KG1 (cell line): ENCODE data around the gene NTRK3.

Experiments
- DNase-seq: peaks from one replicate; lab custom pipeline; 2025; lab: John Stamatoyannopoulos, UW

The NTRK3 gene

DNA sequence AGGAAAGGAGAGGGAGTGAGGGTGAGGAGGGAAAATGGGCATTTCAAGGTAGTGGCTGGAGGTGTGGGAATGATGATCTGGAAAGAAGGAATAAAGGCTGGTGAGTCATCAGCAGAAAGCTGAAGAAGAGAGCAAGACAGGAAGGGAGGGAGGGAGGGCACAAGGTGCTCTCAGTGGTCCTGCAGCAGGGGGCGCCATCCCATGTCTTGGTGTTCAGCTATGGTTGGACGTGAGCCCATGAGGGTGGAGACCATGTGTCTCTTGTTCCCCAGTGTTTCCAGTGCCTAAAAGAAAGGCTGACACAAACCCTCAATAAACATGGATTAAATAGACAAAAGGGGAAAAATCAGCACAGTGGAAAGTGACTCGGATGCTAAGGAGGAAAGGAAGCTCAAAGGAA is 228.5 kb downstream of the NTRK3 start:
- DNase-seq: no peak

DNA sequence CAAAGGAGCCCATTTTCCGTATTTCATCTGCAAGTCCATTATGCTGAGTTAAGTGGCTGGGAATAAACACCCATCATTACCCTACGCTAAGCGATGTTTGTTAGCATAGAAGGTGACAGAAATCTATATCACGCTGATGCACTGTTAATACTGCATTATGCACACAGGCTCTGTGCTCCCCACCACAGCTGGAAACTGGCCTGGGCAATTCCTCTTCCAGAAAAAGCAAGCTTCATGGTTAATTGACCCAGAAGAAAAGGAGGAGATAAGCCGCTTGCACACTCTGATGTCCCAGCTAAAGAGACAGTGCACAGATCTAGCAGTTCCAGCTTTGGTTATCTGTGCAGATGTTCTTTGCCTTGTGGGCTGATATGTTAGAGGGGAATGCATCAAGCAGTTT is 232.6 kb downstream of the NTRK3 start:
- DNase-seq: no peak

DNA sequence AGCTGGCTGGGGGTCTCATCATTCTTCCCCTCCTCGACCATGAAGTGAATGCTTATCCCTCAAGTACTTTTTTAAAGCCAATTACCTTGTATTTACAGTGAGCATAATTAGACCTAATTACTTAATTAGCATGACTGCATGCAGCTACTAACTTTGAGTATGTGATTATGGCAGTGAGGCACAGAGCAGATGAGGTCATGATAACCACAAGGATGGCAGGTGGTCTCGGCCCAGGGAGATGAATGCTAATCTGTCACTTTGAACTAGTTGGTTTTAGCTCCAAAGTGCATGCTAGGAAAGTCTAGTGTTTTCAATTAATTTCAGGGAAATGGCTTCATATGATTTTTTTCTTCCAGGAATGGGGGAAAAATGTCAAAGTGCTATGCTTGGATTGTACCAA is 233.8 kb downstream of the NTRK3 start:
- no peak for DNase-seq

DNA sequence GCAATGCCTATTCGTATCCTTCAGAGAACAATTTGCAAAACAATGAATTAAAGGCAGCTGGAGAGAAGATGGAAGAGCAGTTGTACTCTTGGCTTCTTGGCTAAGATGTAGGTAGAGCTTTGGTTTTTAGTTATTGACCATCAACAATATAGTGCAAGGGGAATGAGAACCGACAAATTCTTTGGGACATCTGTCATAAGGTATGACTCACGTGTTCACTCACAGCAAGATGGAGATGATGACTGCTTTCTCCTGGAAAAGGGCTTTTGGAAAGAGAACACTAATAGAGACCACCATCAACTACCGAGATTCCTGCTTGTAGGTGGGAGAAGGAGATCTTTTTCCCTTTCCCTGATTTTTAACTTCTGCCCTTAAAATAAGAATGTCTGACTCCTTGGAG is 234.9 kb downstream of the NTRK3 start:
- DNase-seq: no peak

DNA sequence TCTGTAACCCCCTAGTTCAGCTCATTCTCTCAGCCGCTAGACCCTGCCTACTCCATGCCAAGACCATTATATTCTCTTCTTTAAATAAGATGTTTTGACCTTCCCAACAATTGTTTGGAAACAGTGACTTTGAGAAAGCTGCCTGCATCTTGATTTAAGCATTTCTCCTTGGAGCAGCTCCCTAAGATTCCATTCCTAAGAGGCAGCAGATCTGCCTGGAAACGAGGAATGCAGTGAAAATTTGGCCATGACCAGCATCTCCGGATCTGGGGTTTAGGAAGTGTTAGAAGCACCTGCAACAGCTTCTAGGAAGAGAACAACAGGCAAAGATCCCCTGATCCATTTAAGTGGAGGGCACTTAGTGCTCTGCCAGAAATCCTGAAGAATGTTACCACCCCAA is 235.7 kb downstream of the NTRK3 start:
- no peak for DNase-seq

DNA sequence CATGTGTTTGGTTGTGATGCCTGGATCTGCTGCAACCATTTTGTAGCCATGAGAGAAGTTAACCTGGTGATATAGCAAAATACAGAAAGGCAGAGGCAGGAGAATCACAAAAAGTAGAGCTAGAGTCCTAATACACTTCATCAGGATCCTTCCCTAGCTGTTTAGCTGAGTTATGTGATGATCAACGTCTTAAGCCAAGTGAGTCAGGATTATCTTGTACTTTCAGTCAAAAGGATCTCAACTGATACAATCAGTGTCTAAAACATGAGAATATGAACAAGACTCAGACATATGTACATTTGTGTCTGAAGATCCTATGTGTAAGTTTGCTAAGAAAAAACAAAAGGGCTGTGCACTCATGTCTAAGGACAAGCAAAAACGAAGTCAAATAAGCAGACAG is 236.9 kb downstream of the NTRK3 start:
- no peak for DNase-seq

DNA sequence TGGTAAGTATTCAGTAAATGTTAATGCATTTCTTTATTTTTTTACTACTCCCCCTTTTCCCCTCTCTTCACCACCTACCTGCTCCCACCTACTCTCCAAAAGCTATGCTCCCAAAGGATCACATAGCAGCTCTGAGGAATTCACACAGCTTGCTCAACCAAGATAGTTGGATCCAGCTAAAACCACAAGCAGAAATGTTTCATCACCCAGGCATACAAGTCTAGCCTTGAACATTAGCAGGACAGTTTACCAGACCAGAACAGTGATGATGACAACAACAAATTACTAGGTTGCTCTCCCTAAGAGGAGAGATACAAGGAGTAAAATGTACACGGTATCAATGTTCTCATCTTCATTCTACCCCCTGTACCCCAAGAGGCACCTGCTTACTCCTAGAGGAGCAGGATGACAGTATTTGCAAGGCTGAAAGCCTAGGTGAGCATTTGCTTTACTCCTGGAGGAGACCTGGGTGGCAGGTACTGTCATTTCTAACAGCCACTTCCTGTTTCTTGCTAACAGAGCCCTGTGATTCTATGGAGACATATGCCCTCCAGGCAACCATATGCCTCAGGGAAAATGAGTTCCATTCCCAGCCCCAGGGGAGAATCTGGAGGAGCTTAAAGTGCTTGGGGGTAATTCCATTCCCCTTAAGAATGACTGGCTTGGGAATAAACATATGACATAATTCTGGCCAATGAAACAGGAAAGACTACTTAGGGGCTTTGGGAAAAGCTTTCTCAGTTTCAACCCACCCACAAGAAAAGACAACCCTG is 237.5 kb downstream of the NTRK3 start:
- no peak for DNase-seq

DNA sequence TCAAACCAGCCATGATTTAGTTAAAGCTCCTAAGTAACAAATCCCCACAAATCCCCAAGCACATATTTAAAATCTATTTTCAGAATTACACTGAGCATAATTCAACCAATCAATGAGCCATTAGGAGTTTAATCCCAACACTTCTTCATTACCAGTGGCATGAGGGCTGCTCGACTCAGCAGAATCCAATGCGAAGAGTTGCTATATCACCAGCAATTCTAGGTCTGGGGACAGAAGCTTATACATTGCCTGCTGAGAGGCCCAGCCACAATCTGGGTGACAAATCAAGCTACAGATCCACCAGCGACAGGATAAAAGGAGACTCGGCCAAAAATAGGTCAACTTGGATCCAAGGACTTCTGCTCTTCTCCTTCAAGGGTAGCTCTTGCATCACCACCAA is 238.8 kb downstream of the NTRK3 start:
- no peak for DNase-seq

DNA sequence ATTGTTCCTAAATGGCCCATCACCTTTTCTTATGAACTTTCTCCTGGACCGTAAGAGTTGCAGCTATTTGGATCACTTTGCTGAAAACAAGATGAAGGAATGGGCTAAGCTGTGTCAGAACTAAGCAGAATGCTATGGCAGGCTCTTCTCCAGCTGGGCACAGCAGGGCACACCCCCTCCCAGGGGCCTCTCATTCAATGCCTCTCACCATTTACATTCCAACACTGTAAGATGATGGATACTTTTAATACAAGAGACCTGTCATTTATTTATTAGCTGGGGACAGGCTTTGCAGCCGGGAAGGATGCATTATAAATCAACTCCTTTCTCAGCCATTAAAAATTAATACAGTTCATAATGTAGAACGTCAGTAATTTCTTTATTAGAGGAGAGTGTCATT is 240.1 kb downstream of the NTRK3 start:
- no peak for DNase-seq

DNA sequence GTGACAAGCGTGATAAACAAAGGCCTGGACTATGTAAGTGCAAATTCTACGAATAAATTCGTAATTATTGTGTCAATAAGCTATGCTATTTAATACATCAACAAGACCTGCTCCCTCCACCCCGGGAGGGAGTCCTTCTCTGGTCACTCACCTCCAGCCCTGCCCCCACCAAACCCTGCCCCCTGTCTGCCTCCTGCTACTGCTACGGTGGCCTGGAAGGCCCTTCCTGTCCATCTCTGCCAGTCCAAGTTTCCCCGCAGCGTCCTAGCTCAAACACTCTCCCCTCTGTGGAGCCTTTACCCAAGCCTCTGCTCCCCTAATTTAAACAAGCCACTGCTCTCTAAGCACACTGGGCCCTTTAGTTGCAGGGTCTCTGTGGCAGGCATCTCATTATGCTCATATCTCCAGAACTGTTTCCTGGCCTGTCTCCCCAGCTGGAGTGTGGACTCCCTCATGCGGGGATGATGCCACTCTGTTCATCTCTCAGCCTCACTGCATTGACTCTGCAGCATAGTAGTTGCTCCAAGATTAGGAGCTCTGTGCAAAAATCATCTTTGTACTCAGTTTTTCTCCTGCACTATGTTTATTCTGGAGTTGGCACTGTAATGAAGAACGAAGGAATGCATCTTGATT is 241.2 kb downstream of the NTRK3 start:
- DNase-seq: no peak

DNA sequence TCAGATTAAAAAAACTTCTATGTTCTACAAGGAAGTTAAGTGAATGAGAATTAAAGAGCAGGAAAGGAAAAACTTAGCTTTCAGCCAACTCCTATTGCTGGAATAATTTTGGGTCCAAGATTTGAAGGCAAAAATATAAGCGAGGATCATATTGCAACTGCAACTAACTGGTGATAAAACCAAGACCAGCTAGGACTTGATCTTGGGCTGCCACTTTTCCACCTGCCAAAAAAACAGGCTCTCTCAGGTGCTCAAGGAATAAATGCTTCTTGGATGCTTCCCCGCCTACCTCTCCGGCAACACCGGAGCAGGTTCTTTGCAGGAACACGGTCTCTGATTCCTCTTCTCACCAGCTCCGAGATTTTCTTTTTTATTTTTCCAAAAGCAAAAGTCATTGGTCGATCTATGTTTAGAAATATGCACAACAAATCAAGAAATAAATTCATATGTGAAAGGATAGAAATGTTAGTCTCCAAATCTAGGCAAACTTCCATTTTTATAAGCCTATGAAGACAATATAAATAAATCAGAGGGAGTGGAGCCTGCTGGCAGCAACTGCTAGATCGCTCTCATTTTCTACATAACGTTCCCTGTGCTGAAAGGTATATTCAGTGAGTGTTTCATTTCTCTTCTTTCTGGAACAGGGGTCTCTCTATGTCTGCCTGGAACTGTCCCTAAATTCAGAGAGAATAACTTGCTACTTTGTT is 241.9 kb downstream of the NTRK3 start:
- DNase-seq: no peak

DNA sequence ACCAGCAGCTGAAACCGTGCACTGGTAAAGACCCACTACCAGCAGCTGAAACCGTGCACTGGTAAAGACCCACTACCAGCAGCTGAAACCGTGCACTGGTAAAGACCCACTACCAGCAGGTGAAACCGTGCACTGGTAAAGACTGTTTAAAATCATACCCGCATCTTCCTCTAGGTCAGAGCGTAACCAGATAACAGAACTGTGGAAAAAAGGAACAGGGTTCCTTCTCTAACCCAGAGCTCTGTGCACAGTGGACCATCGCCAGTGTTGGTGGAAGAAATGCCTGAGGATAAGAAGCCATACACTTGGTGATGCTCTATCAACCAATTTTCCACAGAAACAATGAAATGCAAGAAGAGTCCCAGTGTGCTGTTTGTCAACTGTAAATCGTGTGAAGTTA is 243.4 kb downstream of the NTRK3 start:
- no peak for DNase-seq

DNA sequence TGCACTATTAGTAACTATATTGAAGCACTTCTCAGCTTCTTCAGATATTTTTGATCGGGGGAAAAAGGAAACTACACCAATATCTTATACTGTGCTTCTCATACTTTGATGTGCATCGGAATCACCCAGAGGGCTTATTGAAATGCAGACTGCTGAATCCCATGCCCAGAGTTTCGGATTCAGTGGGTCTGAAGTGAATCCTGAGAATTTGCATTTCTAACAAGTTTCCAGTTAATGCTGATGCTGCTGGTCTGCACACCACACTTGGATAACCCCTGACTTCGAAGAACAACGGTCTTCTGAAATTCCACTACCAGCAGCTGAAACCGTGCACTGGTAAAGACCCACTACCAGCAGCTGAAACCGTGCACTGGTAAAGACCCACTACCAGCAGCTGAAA is 243.9 kb downstream of the NTRK3 start:
- no peak for DNase-seq

DNA sequence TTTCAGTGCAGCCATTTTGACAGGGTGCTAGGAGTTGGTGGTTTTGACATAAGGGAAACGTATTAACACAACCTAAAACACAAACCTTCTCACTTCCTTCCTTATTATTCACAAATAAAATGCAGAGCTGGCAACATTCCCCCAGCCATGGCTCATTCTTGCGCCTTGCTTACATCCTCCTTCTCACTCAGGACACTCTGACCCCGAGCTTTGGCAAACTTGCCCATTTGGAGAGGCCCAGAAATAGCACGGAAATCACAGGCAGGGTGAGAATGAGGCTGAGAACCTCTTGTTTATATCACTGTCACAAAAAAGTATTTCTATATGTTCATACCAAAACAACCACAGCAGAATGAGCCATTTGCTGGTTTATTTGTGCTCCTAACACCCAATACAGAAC is 244.3 kb downstream of the NTRK3 start:
- no peak for DNase-seq

DNA sequence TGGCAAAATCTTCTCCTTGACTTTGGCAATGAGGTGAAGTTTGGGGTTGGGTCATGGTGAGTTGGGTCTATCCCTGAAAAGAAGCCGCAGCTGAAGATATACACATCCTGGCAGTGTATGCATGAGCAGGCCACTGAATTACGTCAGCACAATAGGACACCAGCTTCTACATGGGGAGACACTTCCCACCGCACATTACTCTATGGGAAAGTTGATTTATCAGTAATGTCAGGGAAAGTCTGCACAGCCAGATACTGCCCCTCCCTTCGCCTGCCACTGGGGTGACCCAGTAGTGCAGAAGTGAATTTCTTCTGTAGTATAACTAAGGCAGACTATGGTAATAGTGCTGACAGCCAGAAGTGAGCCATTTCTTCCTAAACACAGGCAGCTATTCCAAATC is 245.0 kb downstream of the NTRK3 start:
- no peak for DNase-seq

DNA sequence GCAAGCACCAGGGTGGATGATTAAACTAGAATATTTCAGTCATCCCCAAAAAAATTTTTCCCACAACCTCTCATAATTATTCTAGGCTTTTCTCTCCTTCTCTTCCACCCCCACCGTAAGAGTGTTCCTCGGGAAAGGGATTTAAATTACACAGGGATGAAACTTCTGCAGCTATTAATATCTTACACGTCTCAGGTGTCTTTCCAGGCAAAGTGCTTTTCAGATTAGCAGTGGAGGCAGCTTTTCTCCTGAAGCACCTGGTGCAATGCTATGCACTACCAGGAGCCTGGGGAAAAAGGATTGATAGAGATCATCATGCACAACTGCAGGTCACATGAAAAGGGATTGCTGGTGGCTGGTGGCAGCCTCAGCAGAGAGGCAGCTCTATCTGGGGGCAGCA is 250.4 kb downstream of the NTRK3 start:
- no peak for DNase-seq

DNA sequence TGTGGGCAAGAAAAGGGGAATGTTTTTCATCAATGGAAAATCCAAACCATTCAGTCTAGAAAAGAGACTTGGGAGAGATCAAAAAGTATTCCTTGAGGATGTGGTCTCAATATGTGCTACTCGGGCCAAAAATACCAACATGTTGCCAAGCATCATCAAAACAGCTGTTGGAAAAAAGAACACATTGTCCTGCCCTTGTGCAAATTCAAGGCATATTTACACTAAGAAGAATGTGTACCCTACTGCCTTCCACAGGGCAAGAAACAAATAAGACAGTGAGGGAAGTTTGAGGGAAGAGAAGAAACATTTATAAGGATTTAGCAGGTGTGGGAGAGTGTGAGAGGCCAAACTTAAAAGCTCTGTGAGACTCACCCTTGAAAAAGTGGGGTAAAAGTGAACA is 252.1 kb downstream of the NTRK3 start:
- no peak for DNase-seq

DNA sequence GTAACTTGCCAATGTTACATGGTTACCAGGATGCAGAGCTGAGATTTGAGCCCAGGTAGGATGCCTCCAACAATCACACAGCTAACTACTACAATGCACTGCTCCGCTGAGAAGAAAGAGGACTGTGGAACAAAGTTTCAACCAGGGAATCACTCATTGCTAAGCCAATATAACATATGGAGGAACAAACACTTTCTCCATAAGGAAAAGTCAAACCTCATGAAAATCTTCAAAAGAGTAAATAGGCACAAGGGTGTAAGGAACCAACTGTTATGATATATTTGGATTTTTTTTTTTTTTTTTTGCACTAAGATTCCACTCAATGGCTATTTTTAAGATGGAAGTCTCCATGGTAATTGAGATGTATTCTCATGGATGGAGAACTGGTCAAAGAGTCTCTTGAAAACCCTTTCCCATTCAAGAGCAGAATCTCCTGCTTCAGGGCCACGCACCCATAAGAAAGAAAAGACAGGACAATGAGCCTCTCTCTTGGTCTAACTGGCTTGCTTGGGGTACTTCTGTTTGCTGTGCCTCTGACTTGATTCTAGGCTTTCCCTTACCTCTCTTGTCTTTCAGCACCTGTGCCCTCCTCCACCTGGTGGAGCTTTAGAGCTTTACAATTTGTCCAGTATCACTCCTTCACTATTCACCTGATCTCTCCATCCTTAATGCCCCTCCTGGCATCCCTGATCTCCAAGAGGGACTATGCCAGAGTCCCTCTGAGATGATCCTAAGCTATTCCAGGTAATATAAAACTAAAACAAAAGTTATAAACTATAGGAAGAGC is 252.8 kb downstream of the NTRK3 start:
- no peak for DNase-seq

DNA sequence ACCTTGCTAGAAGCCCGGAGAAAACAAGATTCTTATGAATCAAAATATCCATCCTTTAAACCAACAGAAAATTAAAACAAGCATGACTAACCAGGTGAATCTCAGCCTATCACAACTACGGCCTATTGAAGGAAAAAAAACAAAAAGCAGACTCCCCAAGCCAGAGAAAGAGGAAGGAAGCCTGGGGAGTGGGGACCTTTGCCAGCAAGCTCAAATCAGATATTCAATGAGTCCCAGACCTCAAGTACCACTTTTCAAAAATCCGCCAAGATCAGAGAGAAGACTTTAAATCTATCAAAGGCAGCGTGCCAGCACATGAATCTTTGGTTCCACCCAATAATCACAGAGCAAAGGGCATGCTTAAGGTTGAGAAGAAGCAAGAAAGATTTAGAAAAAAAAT is 253.8 kb downstream of the NTRK3 start:
- no peak for DNase-seq

DNA sequence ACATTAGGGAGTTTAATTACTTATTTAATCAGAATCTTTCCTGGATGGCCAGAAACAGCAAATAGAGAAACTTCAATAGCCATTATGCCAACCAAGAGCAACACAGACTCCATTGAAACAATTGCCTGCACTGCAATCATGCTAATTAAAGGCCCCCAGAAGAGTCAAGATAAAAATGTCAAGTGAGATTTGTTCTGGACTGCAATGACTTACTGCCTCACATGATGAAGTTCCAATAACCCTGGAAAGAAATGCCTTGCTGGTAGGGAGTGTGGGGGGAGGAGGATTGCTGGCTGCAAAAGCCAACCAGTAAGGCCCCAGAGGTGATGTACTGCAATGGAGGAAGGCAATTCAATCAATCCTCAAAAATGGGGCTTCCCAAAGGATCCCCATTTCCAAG is 257.9 kb downstream of the NTRK3 start:
- no peak for DNase-seq

DNA sequence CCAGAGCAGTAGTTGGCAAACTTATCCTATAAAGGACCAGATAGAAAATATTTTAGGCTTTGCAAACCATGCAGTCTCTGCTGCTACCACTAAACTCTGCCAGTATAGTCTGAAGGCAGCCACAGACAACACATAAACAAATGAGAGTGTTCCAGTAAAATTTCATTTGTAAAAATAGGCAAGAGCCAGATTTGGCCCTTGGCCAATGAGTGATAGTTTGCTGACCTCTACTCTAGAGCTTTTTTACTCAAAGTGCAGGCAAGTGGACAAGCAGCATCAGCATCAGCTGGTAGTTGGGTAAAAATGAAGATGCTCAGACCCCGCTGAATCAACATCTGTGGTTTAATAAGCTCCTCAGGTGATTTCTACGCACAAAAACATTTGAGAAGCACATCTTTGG is 269.8 kb downstream of the NTRK3 start:
- DNase-seq: no peak

DNA sequence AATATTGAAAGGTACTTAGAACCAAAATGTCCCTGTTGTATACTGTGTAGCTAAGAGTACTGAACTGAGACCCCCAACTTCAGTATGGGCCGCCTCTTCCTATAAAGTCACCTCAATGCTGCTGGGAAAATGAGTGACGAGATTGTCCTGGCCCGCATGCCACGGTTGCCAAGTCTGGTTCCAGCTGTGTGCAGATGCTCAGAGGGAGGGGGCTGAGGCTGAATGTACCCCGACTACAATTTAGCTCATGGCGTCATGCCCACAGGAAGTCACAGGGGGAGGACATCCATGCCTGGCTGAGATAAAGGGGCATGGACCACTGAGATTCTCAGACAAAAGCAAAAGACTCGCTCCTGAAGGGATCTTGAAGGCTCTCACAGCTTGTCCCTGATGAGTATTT is 271.1 kb downstream of the NTRK3 start:
- no peak for DNase-seq

DNA sequence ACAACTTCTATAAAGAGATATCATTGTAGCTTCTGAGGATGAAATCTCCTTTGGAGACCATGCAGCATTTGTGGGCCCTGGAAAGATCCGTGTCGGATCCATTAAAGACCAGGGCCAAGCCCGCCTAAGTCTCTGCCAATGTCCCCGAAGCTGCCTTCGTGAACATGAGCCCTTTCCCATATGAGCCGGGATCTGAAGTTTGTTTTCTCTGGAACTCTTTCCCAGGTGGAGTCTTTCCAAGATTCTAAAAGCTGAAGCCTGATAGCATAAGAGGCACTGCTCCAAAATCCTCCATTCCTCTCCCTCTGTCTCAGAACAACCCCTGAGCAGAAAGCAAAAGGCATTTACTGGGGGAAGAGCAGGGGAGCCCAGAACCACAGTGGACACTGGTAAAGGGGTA is 274.6 kb downstream of the NTRK3 start:
- DNase-seq: no peak
